Vagina (tissue), 2 donors: ENCODE results near the gene UPF1.

Source experiments
- POLR2A ChIP-seq, 2 donors: fragments of 450-650 bp; IDR thresholded peaks; one replicate each; pipeline ENCODE4 v1.6.1; 2017; ENCODE audit warnings: antibody characterized with exemption in 2 of 2, mild to moderate bottlenecking in 2 of 2, moderate library complexity in 2 of 2
- POLR2AphosphoS5 ChIP-seq, 2 donors: sonication (generic); formaldehyde crosslinking; IDR thresholded peaks; one replicate each; pipeline ENCODE4 v1.9.0; 2017; ENCODE audit warnings: antibody characterized with exemption in 2 of 2, mild to moderate bottlenecking in 2 of 2, low read depth in 1 of 2; ENCODE audit not compliant: insufficient read depth in 1 of 2
- TF ChIP-seq, protein P1 (sequence below), 3 experiments: fragments of 450-650 bp in 2 of 3; fragments of 200-600 bp in 1 of 3; sonication (generic) in 1 of 3; IDR thresholded peaks; one replicate each; pipeline ENCODE4 v1.5.1; 2017 to 2019; ENCODE audit warnings: antibody characterized with exemption in 3 of 3, mild to moderate bottlenecking in 2 of 3, moderate library complexity in 2 of 3

DNA sequence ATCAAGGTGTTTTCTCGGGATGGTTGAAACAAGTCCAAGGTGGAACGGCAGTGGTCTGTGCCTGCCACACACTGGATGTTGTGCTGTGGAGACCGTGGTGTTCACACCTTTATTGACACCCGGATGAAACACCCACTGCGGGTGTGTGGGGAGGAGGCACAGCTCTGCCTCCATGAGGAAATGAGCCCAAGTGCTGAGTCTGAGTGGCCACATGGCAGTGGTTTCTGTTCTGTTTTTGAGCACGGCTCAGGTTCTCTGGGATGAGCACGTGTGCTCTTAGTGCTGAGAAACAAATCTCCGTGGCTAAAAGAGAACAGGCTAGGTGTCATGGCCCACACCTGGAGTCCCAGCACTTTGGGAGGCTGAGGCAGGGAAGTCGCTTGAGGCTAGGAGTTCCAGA lies 29.5 kb downstream of the UPF1 start:
- TF ChIP-seq, protein P1, sequence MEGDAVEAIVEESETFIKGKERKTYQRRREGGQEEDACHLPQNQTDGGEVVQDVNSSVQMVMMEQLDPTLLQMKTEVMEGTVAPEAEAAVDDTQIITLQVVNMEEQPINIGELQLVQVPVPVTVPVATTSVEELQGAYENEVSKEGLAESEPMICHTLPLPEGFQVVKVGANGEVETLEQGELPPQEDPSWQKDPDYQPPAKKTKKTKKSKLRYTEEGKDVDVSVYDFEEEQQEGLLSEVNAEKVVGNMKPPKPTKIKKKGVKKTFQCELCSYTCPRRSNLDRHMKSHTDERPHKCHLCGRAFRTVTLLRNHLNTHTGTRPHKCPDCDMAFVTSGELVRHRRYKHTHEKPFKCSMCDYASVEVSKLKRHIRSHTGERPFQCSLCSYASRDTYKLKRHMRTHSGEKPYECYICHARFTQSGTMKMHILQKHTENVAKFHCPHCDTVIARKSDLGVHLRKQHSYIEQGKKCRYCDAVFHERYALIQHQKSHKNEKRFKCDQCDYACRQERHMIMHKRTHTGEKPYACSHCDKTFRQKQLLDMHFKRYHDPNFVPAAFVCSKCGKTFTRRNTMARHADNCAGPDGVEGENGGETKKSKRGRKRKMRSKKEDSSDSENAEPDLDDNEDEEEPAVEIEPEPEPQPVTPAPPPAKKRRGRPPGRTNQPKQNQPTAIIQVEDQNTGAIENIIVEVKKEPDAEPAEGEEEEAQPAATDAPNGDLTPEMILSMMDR (IDR thresholded peaks at IDR 0.05) = no peak
- no peak for TF ChIP-seq POLR2AphosphoS5 (IDR thresholded peaks at IDR 0.05; ENCODE audit: insufficient read depth in 1 of 2, low read depth in 1 of 2)
- no peak for TF ChIP-seq POLR2A (IDR thresholded peaks at IDR 0.05)
